HG02852 (cell line): ENCODE measurements around the gene CUL4B.
"Not testable (repeated sequence)": the region's sequence is repeated elsewhere in the genome, so short reads cannot be mapped to it uniquely, and the experiment has no call there.

Experiments used
- ATAC-seq: cut with Tn5 transposase; IDR thresholded peaks from one replicate; pipeline ENCODE4 v1.9.1; 2021; ENCODE audit warnings: mild to moderate bottlenecking, moderate library complexity; ENCODE audit not compliant: unreplicated experiment

CUL4B gene

DNA sequence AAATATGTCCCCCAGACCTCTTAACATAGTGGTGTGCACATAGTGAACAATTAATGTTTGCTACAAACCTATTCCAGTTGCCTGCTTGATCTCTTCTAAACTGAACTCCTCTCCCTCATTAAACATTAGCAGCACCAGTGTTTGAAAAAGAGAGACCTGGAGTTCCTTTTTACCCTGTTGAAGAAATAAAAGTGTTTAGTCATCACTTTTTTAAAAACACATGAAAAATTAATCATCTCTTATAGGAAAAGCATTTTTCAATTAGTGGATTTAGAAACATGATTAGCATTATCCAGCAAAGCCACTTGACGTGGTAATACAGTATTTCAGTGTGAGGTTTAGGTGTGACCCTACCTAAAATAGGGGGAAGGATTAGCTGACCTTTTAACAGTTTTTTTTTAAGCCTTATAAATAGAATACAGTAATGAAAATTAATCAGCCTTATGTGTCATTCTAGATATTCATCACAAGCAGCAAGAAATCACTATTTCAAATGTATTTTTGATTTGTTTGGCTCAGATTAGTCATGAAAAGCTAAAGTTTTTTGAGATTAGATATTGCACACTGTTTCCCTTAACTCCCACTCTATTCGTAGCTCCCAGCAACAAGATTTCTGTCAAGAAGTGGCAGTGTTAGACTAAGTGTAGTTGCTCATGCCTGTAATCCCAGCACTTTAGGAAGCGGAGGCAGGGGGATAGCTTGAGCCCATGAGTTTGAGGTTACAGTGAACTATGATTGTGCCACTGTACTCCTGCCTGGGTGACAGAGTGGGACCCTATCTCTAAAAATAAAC is 26.2 kb downstream of the CUL4B start:
- ATAC-seq = no peak

- no peak for ATAC-seq
These were observed 37.9 kb downstream of the CUL4B start for GRCh38 chrX:120522820-120523219.

- no peak for ATAC-seq
These were observed 42.8 kb downstream of the CUL4B start for GRCh38 chrX:120517936-120518335.

DNA sequence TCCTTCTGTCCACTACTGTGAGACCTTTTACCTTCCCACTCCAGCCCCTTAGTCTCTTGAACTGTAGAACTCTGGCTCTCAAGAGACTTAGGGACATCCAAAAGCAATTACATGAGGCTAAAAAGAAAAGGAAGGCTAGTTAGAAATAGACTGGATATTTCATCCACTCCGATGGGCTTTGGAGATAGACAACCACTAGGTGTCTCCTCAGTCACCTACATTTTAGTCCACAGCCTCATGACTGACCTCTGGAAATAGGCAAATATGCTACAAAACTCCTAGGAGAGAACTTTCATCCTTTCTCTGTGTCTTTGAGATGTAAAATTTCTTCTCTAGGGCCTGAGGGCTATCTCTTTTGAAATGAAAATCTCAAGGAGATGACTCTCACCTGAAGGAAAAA is 46.5 kb downstream of the CUL4B start:
- no peak for ATAC-seq

DNA sequence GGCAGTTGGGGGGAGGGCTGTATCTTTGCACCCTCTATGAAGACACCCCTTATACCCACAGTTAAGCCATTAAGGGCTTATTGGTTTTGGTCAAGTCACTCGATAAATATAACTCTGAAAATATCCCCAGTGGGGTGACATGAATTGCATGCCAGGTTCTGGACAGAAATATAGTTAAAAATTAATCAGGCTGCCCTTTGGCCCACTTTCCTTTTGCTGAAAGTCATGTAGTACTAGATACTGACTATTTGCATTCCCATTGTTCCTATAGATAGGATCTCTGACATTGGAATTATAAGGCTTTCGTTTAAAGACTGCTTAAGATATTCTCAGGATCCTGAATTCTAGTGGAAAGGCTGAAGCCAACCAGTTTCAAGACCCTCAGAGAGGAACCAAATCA is 48.1 kb downstream of the CUL4B start:
- ATAC-seq = no peak

GRCh38 chrX:120512222-120512621 is 48.5 kb downstream of the CUL4B start:
- ATAC-seq = no peak

DNA sequence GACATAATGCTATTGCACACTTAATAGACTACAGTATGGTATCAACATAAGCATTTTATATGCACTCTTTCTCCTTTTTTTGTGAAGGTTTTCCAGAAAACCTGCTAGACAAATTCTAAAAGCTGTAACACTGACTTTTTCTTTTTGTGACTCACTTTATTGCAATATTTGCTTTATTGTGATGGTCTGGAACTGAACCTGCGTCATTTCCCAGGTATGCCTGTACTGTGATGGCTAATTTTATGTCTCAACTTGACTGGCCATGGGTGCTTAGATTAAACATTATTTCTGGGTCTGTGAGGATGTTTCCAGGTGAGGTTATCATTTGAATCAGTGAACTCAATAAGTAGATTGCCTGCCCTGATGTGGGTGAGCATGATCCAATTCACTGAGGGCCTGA is 56.2 kb downstream of the CUL4B start:
- ATAC-seq = no peak

GRCh38 chrX:120499301-120500072 is 61.3 kb downstream of the CUL4B start:
- ATAC-seq = no peak

GRCh38 chrX:120490119-120490518 is 70.6 kb downstream of the CUL4B start:
- ATAC-seq = not testable (repeated sequence)

GRCh38 chrX:120486786-120487185 is 74.0 kb downstream of the CUL4B start:
- ATAC-seq = no peak

GRCh38 chrX:120485638-120486520 is 74.9 kb downstream of the CUL4B start:
- peak; percentile 76 for ATAC-seq

DNA sequence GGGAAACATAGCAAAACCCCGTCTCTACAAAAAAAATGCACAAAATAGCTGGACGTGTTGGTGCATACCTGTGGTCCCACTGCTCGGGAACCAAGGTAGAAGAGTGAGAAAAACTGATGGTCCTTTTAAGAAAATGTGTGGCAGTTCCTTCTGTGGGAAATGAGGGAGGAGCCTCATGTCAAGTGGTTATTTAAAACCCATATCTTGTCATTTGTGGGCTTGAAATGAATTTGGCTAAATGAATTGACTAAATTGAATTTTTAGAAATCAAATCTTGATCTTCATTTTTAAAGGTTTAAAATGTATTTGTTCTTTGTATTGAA is 75.5 kb downstream of the CUL4B start:
- peak; percentile 6 for ATAC-seq

DNA sequence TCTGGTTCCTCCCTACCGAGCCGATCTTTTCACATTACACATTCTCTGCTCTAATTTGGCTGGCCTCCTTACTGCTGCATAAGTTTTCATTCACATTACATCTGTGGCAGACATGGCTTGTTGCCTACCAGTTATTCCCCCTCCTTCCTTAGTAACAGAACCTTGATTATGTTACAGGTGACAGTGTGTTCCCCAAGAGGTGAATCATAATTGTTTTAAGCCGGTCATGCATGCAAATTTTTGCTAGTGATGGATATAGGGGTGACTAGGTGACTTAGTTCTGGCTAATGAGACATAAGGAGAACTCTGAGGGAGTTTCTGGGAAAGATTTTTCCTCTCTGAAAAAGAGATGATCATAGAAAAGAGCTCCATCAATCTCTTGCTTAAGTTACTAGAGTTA is 83.3 kb downstream of the CUL4B start:
- no peak for ATAC-seq

GRCh38 chrX:120476714-120477113 is 84.0 kb downstream of the CUL4B start:
- no peak for ATAC-seq

GRCh38 chrX:120475447-120475846 is 85.3 kb downstream of the CUL4B start:
- not testable (repeated sequence) for ATAC-seq
